A673 (cell line): ENCODE measurements around the gene CTNNBL1. TPM values are rescaled to one million over a fixed set of nuclear protein-coding genes. Genes with fewer than 3 reads are reported as not detected.

Source experiments
- BruUV-seq: library from RNA; stranded (reverse); fragments of 400-500 nt; replicated peaks from 2 replicates; lab custom pipeline; 2021; lab: Mats Ljungman, UMichigan
- CTCF ChIA-PET: fragments of 300-600 bp; sonication (Branson Sonifier 250); formaldehyde crosslinking; loops from one replicate; lab custom pipeline; 2022; ENCODE audit warnings: antibody characterized with exemption; lab: Charles Lee
- POLR2A ChIA-PET: fragments of 300-600 bp; sonication (Branson Sonifier 250); formaldehyde crosslinking; loops from one replicate; lab custom pipeline; 2022; ENCODE audit warnings: antibody characterized with exemption; ENCODE audit not compliant: low non-redundant PET; lab: Charles Lee
- DNase-seq: peaks from one replicate; pipeline ENCODE4 v3.0.0-alpha.2; 2015; ENCODE audit warnings: low spot score
- H3K27ac ChIP-seq: fragments of 200-600 bp; sonication (generic); 2 replicates; pipeline ENCODE4 v1.5.1; 2016; ENCODE audit warnings: mixed run types, low read depth, mild to moderate bottlenecking, mixed read lengths, antibody characterized with exemption, low read length; ENCODE audit not compliant: poor library complexity, severe bottlenecking
- H3K27me3 ChIP-seq: fragments of 200-600 bp; sonication (generic); replicated peaks from 2 replicates; pipeline ENCODE4 v1.6.1; 2017; ENCODE audit warnings: mixed run types, low read depth, mild to moderate bottlenecking, mixed read lengths, antibody characterized with exemption, low read length; ENCODE audit not compliant: insufficient read depth, poor library complexity
- H3K36me3 ChIP-seq: fragments of 200-600 bp; sonication (generic); 2 replicates; pipeline ENCODE4 v1.6.1; 2016; ENCODE audit warnings: mixed run types, mild to moderate bottlenecking, mixed read lengths, antibody characterized with exemption, low read length; ENCODE audit not compliant: insufficient read depth, poor library complexity, severe bottlenecking
- H3K4me1 ChIP-seq: fragments of 200-600 bp; sonication (generic); 2 replicates; pipeline ENCODE4 v1.6.1; 2017; ENCODE audit warnings: mixed run types, mild to moderate bottlenecking, mixed read lengths, antibody characterized with exemption, low read length; ENCODE audit not compliant: insufficient read depth, poor library complexity, severe bottlenecking
- H3K4me3 ChIP-seq: fragments of 200-600 bp; sonication (generic); 2 replicates; pipeline ENCODE4 v1.5.1; 2016; ENCODE audit warnings: low read depth, mixed run types, mild to moderate bottlenecking, mixed read lengths, low read length; ENCODE audit not compliant: poor library complexity, severe bottlenecking
- H3K9me3 ChIP-seq: fragments of 200-600 bp; sonication (generic); 2 replicates; pipeline ENCODE4 v1.6.1; 2016; ENCODE audit warnings: mixed run types, low read depth, mild to moderate bottlenecking, mixed read lengths, antibody characterized with exemption, low read length; ENCODE audit not compliant: poor library complexity, severe bottlenecking
- CTCF ChIP-seq: fragments of 300-800, 200-600 bp; sonication (generic); conservative IDR thresholded peaks from 2 replicates; pipeline ENCODE4 v1.5.1; 2017; ENCODE audit warnings: low read depth, mild to moderate bottlenecking, antibody characterized with exemption, low read length, moderate library complexity, mixed read lengths
- EZH2 ChIP-seq: fragments of 200-600 bp; sonication (generic); IDR thresholded peaks from 2 replicates; pipeline ENCODE4 v1.6.1; 2017; ENCODE audit warnings: borderline replicate concordance, low read depth, mild to moderate bottlenecking, mixed read lengths, antibody characterized with exemption, low read length; ENCODE audit not compliant: poor library complexity, severe bottlenecking
- intact Hi-C: fragments of 100-400 bp; cut with micrococcal nuclease; formaldehyde crosslinking; loops from one replicate; pipeline ENCODE4 v1.10.0; 2022; ENCODE audit not compliant: unreplicated experiment
- total RNA-seq: library from RNA; stranded (reverse); gene quantifications from 2 replicates; pipeline ENCODE4 v1.2.3, GENCODE V29; 2021

The CTNNBL1 gene
- total RNA-seq, 1 experiment from 2014 or later: 88.5 TPM

- H3K27ac ChIP-seq: no peak overlapping the region
- no peaks in the 10 kb centered on the region for H3K36me3 ChIP-seq
- no peaks in the 10 kb centered on the region for H3K4me1 ChIP-seq
- CTCF ChIA-PET: no interaction called here
- BruUV-seq: no TSS peak
- no peak overlapping the region for H3K4me3 ChIP-seq
- no peaks in the 10 kb centered on the region for H3K27me3 ChIP-seq
- intact Hi-C loops: no loop called here
- no peak for DNase-seq
- POLR2A ChIA-PET: no interaction called here
- TF ChIP-seq EZH2 (no peak), CTCF (no peak)
- H3K9me3 ChIP-seq: no peaks in the 10 kb centered on the region
Measured at GRCh38 chr20:37803438-37804307, 109.8 kb downstream of the CTNNBL1 start.

- TF ChIP-seq CTCF (no peak), EZH2 (no peak)
- no peak overlapping the region for H3K27ac ChIP-seq
- no peaks in the 10 kb centered on the region for H3K9me3 ChIP-seq
- ChIA-PET POLR2A (no interaction called here), CTCF (interaction anchor here (0.6 kb wide), 1 partner anchor 10 kb away, joined by 6 read pairs; no protein-coding TSS in a partner anchor)
- no TSS peak for BruUV-seq
- no peaks in the 10 kb centered on the region for H3K36me3 ChIP-seq
- no peaks in the 10 kb centered on the region for H3K4me1 ChIP-seq
- no peak overlapping the region for H3K4me3 ChIP-seq
- intact Hi-C loops: no loop called here
- no peak for DNase-seq
- H3K27me3 ChIP-seq: no peaks in the 10 kb centered on the region
Measured at GRCh38 chr20:37804584-37805566, 111.0 kb downstream of the CTNNBL1 start.

GRCh38 chr20:37807471-37808232 is 113.8 kb downstream of the CTNNBL1 start:
- TF ChIP-seq CTCF (no peak), EZH2 (no peak)

More at GRCh38 chr20:37807471-37808232, 113.8 kb downstream of the CTNNBL1 start:
- no peak for DNase-seq
- Histone ChIP-seq H3K9me3 (no peaks in the 10 kb centered on the region), H3K27me3 (no peaks in the 10 kb centered on the region), H3K27ac (no peak overlapping the region), H3K4me1 (no peaks in the 10 kb centered on the region), H3K36me3 (no peaks in the 10 kb centered on the region), H3K4me3 (no peak overlapping the region)
- CTCF ChIA-PET: interaction anchor here (0.6 kb wide), 1 partner anchor 14 kb away, joined by 15 read pairs; no protein-coding TSS in a partner anchor
- POLR2A ChIA-PET: no interaction called here
- intact Hi-C loops: no loop called here
- BruUV-seq: no TSS peak
